Measurements from ENCODE around the gene RAB1B.
A peak's percentile ranks its signal among the peaks of the same experiment; 100 is the strongest.
"Not testable (repeated sequence)": the region's sequence is repeated elsewhere in the genome, so short reads cannot be mapped to it uniquely, and the experiment has no call there.

Gene RAB1B

GRCh38 chr11:66320289-66320688 lies 51.9 kb downstream of the RAB1B start:
- not testable (repeated sequence) for H3K9me3 ChIP-seq (ENCODE audit: control insufficient read depth in 2 of 2, low read length in 2 of 2); H3K27me3 ChIP-seq (ENCODE audit: control insufficient read depth in 2 of 2, insufficient read depth in 2 of 2, low read length in 2 of 2); H3K27ac ChIP-seq (ENCODE audit: low read depth in 2 of 2, low read length in 2 of 2); H3K4me3 ChIP-seq (ENCODE audit: low read length in 2 of 2); H3K9ac ChIP-seq (ENCODE audit: low read depth in 1 of 2, low read length in 2 of 2); H3K36me3 ChIP-seq (ENCODE audit: control insufficient read depth in 2 of 2, insufficient read depth in 2 of 2, low read length in 2 of 2)
- peaks cover 9 to 11% of the 10 kb centered on the region in 2 donors for H3K4me1 ChIP-seq (ENCODE audit: control insufficient read depth in 2 of 2, insufficient read depth in 2 of 2, low read length in 2 of 2)

GRCh38 chr11:66320748-66321147 lies 52.3 kb downstream of the RAB1B start:
- H3K9ac ChIP-seq (ENCODE audit: low read depth in 1 of 2, low read length in 2 of 2); H3K27me3 ChIP-seq (ENCODE audit: control insufficient read depth in 2 of 2, insufficient read depth in 2 of 2, low read length in 2 of 2); H3K27ac ChIP-seq (ENCODE audit: low read depth in 2 of 2, low read length in 2 of 2); H3K36me3 ChIP-seq (ENCODE audit: control insufficient read depth in 2 of 2, insufficient read depth in 2 of 2, low read length in 2 of 2); H3K4me3 ChIP-seq (ENCODE audit: low read length in 2 of 2); H3K4me1 ChIP-seq (ENCODE audit: control insufficient read depth in 2 of 2, insufficient read depth in 2 of 2, low read length in 2 of 2); H3K9me3 ChIP-seq (ENCODE audit: control insufficient read depth in 2 of 2, low read length in 2 of 2): not testable (repeated sequence)

- H3K4me1 ChIP-seq (ENCODE audit: control insufficient read depth in 2 of 2, insufficient read depth in 2 of 2, low read length in 2 of 2): peaks cover 9% of the 10 kb centered on the region in 2 donors
- H3K9me3 ChIP-seq (ENCODE audit: control insufficient read depth in 2 of 2, low read length in 2 of 2): no peaks in the 10 kb centered on the region
Measured at GRCh38 chr11:66321606-66322005, 53.2 kb downstream of the RAB1B start.

GRCh38 chr11:66322732-66323427 lies 54.4 kb downstream of the RAB1B start:
- H3K27me3 ChIP-seq (ENCODE audit: control insufficient read depth in 2 of 2, insufficient read depth in 2 of 2, low read length in 2 of 2): no peaks in the 10 kb centered on the region
- peaks cover 12% of the 10 kb centered on the region in 2 donors for H3K4me1 ChIP-seq (ENCODE audit: control insufficient read depth in 2 of 2, insufficient read depth in 2 of 2, low read length in 2 of 2)
- H3K4me3 ChIP-seq (ENCODE audit: low read length in 2 of 2): no peak overlapping the region
- no peak overlapping the region for H3K9ac ChIP-seq (ENCODE audit: low read depth in 1 of 2, low read length in 2 of 2)
- no peak overlapping the region for H3K27ac ChIP-seq (ENCODE audit: low read depth in 2 of 2, low read length in 2 of 2)
- H3K36me3 ChIP-seq (ENCODE audit: control insufficient read depth in 2 of 2, insufficient read depth in 2 of 2, low read length in 2 of 2): no peaks in the 10 kb centered on the region
- no peaks in the 10 kb centered on the region for H3K9me3 ChIP-seq (ENCODE audit: control insufficient read depth in 2 of 2, low read length in 2 of 2)

More at GRCh38 chr11:66321606-66322005, 53.2 kb downstream of the RAB1B start:
- H3K36me3 ChIP-seq (ENCODE audit: control insufficient read depth in 2 of 2, insufficient read depth in 2 of 2, low read length in 2 of 2): no peaks in the 10 kb centered on the region
- H3K4me3 ChIP-seq (ENCODE audit: low read length in 2 of 2): no peak overlapping the region
- H3K27ac ChIP-seq (ENCODE audit: low read depth in 2 of 2, low read length in 2 of 2): no peak overlapping the region
- no peaks in the 10 kb centered on the region for H3K27me3 ChIP-seq (ENCODE audit: control insufficient read depth in 2 of 2, insufficient read depth in 2 of 2, low read length in 2 of 2)
- no peak overlapping the region for H3K9ac ChIP-seq (ENCODE audit: low read depth in 1 of 2, low read length in 2 of 2)

GRCh38 chr11:66323684-66324083 lies 55.2 kb downstream of the RAB1B start:
- peaks cover 13% of the 10 kb centered on the region in 2 donors for H3K4me1 ChIP-seq (ENCODE audit: control insufficient read depth in 2 of 2, insufficient read depth in 2 of 2, low read length in 2 of 2)
- no peak overlapping the region for H3K27ac ChIP-seq (ENCODE audit: low read depth in 2 of 2, low read length in 2 of 2)

GRCh38 chr11:66324664-66325063 lies 56.2 kb downstream of the RAB1B start:
- Histone ChIP-seq H3K27ac (ENCODE audit: low read depth in 2 of 2, low read length in 2 of 2) (no peak overlapping the region), H3K4me3 (ENCODE audit: low read length in 2 of 2) (no peak overlapping the region), H3K9ac (ENCODE audit: low read depth in 1 of 2, low read length in 2 of 2) (no peak overlapping the region), H3K36me3 (ENCODE audit: control insufficient read depth in 2 of 2, insufficient read depth in 2 of 2, low read length in 2 of 2) (no peaks in the 10 kb centered on the region), H3K27me3 (ENCODE audit: control insufficient read depth in 2 of 2, insufficient read depth in 2 of 2, low read length in 2 of 2) (no peaks in the 10 kb centered on the region), H3K4me1 (ENCODE audit: control insufficient read depth in 2 of 2, insufficient read depth in 2 of 2, low read length in 2 of 2) (peaks cover 14 to 15% of the 10 kb centered on the region in 2 donors), H3K9me3 (ENCODE audit: control insufficient read depth in 2 of 2, low read length in 2 of 2) (no peaks in the 10 kb centered on the region)

More at GRCh38 chr11:66323684-66324083, 55.2 kb downstream of the RAB1B start:
- Histone ChIP-seq H3K9ac (ENCODE audit: low read depth in 1 of 2, low read length in 2 of 2) (no peak overlapping the region), H3K4me3 (ENCODE audit: low read length in 2 of 2) (no peak overlapping the region), H3K36me3 (ENCODE audit: control insufficient read depth in 2 of 2, insufficient read depth in 2 of 2, low read length in 2 of 2) (no peaks in the 10 kb centered on the region), H3K27me3 (ENCODE audit: control insufficient read depth in 2 of 2, insufficient read depth in 2 of 2, low read length in 2 of 2) (no peaks in the 10 kb centered on the region), H3K9me3 (ENCODE audit: control insufficient read depth in 2 of 2, low read length in 2 of 2) (no peaks in the 10 kb centered on the region)

GRCh38 chr11:66325263-66325671 lies 56.8 kb downstream of the RAB1B start:
- Histone ChIP-seq H3K27me3 (ENCODE audit: control insufficient read depth in 2 of 2, insufficient read depth in 2 of 2, low read length in 2 of 2) (no peaks in the 10 kb centered on the region), H3K4me1 (ENCODE audit: control insufficient read depth in 2 of 2, insufficient read depth in 2 of 2, low read length in 2 of 2) (peaks cover 14 to 15% of the 10 kb centered on the region in 2 donors), H3K9ac (ENCODE audit: low read depth in 1 of 2, low read length in 2 of 2) (no peak overlapping the region), H3K9me3 (ENCODE audit: control insufficient read depth in 2 of 2, low read length in 2 of 2) (no peaks in the 10 kb centered on the region), H3K4me3 (ENCODE audit: low read length in 2 of 2) (no peak overlapping the region), H3K36me3 (ENCODE audit: control insufficient read depth in 2 of 2, insufficient read depth in 2 of 2, low read length in 2 of 2) (no peaks in the 10 kb centered on the region), H3K27ac (ENCODE audit: low read depth in 2 of 2, low read length in 2 of 2) (peak overlapping the region in 1 of 2 donors; percentile 9)

GRCh38 chr11:66326261-66327111 lies 58.0 kb downstream of the RAB1B start:
- Histone ChIP-seq H3K36me3 (ENCODE audit: control insufficient read depth in 2 of 2, insufficient read depth in 2 of 2, low read length in 2 of 2) (no peaks in the 10 kb centered on the region), H3K27me3 (ENCODE audit: control insufficient read depth in 2 of 2, insufficient read depth in 2 of 2, low read length in 2 of 2) (no peaks in the 10 kb centered on the region), H3K27ac (ENCODE audit: low read depth in 2 of 2, low read length in 2 of 2) (peak overlapping the region in 1 of 2 donors; percentile 35), H3K9me3 (ENCODE audit: control insufficient read depth in 2 of 2, low read length in 2 of 2) (no peaks in the 10 kb centered on the region), H3K9ac (ENCODE audit: low read depth in 1 of 2, low read length in 2 of 2) (no peak overlapping the region), H3K4me3 (ENCODE audit: low read length in 2 of 2) (no peak overlapping the region), H3K4me1 (ENCODE audit: control insufficient read depth in 2 of 2, insufficient read depth in 2 of 2, low read length in 2 of 2) (peaks cover 14 to 15% of the 10 kb centered on the region in 2 donors)
